ENCODE data around the gene BANK1.

BANK1 gene

GRCh38 chr4:101801958-101802357 lies 11.4 kb downstream of the BANK1 start:
- no peak for TF ChIP-seq PPARA (CRISPR knock-in tag; IDR thresholded peaks at IDR 0.05; ENCODE audit: borderline replicate concordance)
- TF ChIP-seq CSRNP3 (CRISPR knock-in tag; IDR thresholded peaks at IDR 0.05), result no peak
- no peak for TF ChIP-seq CSDC2 (CRISPR knock-in tag; IDR thresholded peaks at IDR 0.05)
- TF ChIP-seq CREB5 (CRISPR knock-in tag; IDR thresholded peaks at IDR 0.05; ENCODE audit: low read depth), result no peak
- ATAC-seq, result no peak

DNA sequence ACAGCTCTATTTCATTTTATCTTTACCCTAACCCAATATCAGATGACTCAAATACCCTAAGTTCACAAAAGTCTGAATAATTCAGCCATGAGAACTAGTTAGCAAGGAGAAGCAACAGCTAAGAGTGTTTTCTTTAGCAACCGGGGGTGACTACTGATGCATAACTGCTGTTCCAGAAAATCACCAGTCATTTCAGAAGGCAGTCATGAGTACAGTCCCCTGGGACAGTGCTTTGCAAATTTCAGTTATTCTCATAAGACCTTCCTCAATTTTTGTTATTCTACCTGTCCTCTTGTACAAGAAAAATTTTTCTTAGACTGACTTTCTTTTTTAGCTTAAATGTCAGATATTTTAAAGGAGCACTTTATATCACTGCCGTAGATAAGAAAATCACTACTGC lies 16.4 kb downstream of the BANK1 start:
- no peak for ATAC-seq
- TF ChIP-seq ISL1 (CRISPR knock-in tag; IDR thresholded peaks at IDR 0.05), result no peak
- TF ChIP-seq TCF4 (CRISPR knock-in tag; IDR thresholded peaks at IDR 0.05; ENCODE audit: borderline replicate concordance), result no peak
- no peak for TF ChIP-seq ZNF8 (CRISPR knock-in tag; IDR thresholded peaks at IDR 0.05)
- no peak for TF ChIP-seq OSR1 (CRISPR knock-in tag; IDR thresholded peaks at IDR 0.05)
- no peak for TF ChIP-seq RARB (CRISPR knock-in tag; IDR thresholded peaks at IDR 0.05)
- no peak for TF ChIP-seq ZFP3 (CRISPR knock-in tag; IDR thresholded peaks at IDR 0.05)
- no peak for TF ChIP-seq ZFP30 (CRISPR knock-in tag; IDR thresholded peaks at IDR 0.05)
- TF ChIP-seq ESRRG (CRISPR knock-in tag; IDR thresholded peaks at IDR 0.05), result no peak
- no peak for TF ChIP-seq SNAI2 (CRISPR knock-in tag; IDR thresholded peaks at IDR 0.05)
- TF ChIP-seq CREB5 (CRISPR knock-in tag; IDR thresholded peaks at IDR 0.05; ENCODE audit: low read depth), result no peak
- TF ChIP-seq CSRNP3 (CRISPR knock-in tag; IDR thresholded peaks at IDR 0.05), result no peak
- TF ChIP-seq, protein P1, sequence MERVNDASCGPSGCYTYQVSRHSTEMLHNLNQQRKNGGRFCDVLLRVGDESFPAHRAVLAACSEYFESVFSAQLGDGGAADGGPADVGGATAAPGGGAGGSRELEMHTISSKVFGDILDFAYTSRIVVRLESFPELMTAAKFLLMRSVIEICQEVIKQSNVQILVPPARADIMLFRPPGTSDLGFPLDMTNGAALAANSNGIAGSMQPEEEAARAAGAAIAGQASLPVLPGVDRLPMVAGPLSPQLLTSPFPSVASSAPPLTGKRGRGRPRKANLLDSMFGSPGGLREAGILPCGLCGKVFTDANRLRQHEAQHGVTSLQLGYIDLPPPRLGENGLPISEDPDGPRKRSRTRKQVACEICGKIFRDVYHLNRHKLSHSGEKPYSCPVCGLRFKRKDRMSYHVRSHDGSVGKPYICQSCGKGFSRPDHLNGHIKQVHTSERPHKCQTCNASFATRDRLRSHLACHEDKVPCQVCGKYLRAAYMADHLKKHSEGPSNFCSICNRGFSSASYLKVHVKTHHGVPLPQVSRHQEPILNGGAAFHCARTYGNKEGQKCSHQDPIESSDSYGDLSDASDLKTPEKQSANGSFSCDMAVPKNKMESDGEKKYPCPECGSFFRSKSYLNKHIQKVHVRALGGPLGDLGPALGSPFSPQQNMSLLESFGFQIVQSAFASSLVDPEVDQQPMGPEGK (CRISPR knock-in tag; IDR thresholded peaks at IDR 0.05; ENCODE audit: borderline replicate concordance), result no peak
- TF ChIP-seq BACH2 (CRISPR knock-in tag; IDR thresholded peaks at IDR 0.05; ENCODE audit: borderline replicate concordance), result no peak
- no peak for TF ChIP-seq ZNF565 (CRISPR knock-in tag; conservative IDR thresholded peaks at IDR 0.05; ENCODE audit: low read depth)
- no peak for TF ChIP-seq ARNTL (CRISPR knock-in tag; IDR thresholded peaks at IDR 0.05; ENCODE audit: borderline replicate concordance, low read depth)
- TF ChIP-seq ZNF70 (CRISPR knock-in tag; IDR thresholded peaks at IDR 0.05), result no peak
- no peak for TF ChIP-seq CSDC2 (CRISPR knock-in tag; IDR thresholded peaks at IDR 0.05)
- no peak for TF ChIP-seq GLIS3 (CRISPR knock-in tag; IDR thresholded peaks at IDR 0.05)

GRCh38 chr4:101807351-101807750 lies 16.8 kb downstream of the BANK1 start:
- no peak for ATAC-seq
- no peak for TF ChIP-seq TCF4 (CRISPR knock-in tag; IDR thresholded peaks at IDR 0.05; ENCODE audit: borderline replicate concordance)
- no peak for TF ChIP-seq ZFP30 (CRISPR knock-in tag; IDR thresholded peaks at IDR 0.05)
- no peak for TF ChIP-seq PPARA (CRISPR knock-in tag; IDR thresholded peaks at IDR 0.05; ENCODE audit: borderline replicate concordance)
- TF ChIP-seq ZNF70 (CRISPR knock-in tag; IDR thresholded peaks at IDR 0.05), result no peak
- TF ChIP-seq ESRRG (CRISPR knock-in tag; IDR thresholded peaks at IDR 0.05), result no peak
- TF ChIP-seq OSR1 (CRISPR knock-in tag; IDR thresholded peaks at IDR 0.05), result no peak
- no peak for TF ChIP-seq CREB5 (CRISPR knock-in tag; IDR thresholded peaks at IDR 0.05; ENCODE audit: low read depth)
- TF ChIP-seq RARB (CRISPR knock-in tag; IDR thresholded peaks at IDR 0.05), result no peak
- no peak for TF ChIP-seq CSRNP3 (CRISPR knock-in tag; IDR thresholded peaks at IDR 0.05)
- no peak for TF ChIP-seq ZC3H10 (CRISPR knock-in tag; IDR thresholded peaks at IDR 0.05)
- no peak for TF ChIP-seq ZNF8 (CRISPR knock-in tag; IDR thresholded peaks at IDR 0.05)
- TF ChIP-seq TOX (CRISPR knock-in tag; IDR thresholded peaks at IDR 0.05; ENCODE audit: borderline replicate concordance), result no peak
- no peak for TF ChIP-seq SNAI2 (CRISPR knock-in tag; IDR thresholded peaks at IDR 0.05)
- TF ChIP-seq ZNF565 (CRISPR knock-in tag; conservative IDR thresholded peaks at IDR 0.05; ENCODE audit: low read depth), result no peak
- TF ChIP-seq, protein P2, sequence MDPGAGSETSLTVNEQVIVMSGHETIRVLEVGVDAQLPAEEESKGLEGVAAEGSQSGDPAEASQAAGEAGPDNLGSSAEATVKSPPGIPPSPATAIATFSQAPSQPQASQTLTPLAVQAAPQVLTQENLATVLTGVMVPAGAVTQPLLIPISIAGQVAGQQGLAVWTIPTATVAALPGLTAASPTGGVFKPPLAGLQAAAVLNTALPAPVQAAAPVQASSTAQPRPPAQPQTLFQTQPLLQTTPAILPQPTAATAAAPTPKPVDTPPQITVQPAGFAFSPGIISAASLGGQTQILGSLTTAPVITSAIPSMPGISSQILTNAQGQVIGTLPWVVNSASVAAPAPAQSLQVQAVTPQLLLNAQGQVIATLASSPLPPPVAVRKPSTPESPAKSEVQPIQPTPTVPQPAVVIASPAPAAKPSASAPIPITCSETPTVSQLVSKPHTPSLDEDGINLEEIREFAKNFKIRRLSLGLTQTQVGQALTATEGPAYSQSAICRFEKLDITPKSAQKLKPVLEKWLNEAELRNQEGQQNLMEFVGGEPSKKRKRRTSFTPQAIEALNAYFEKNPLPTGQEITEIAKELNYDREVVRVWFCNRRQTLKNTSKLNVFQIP (CRISPR knock-in tag; IDR thresholded peaks at IDR 0.05; ENCODE audit: borderline replicate concordance, low read depth), result no peak
- no peak for TF ChIP-seq ISL1 (CRISPR knock-in tag; IDR thresholded peaks at IDR 0.05)
- TF ChIP-seq ARNTL (CRISPR knock-in tag; IDR thresholded peaks at IDR 0.05; ENCODE audit: borderline replicate concordance, low read depth), result no peak
- TF ChIP-seq, protein P1 (CRISPR knock-in tag; IDR thresholded peaks at IDR 0.05; ENCODE audit: borderline replicate concordance), result no peak
